CD14-positive monocyte (primary cell): ENCODE measurements around the gene ZNF710. TPM values are rescaled to one million over a fixed set of nuclear protein-coding genes. Genes with fewer than 3 reads are reported as not detected.
A peak's percentile ranks its signal among the peaks of the same experiment; 100 is the strongest.

Experiments
- DNase-seq, 3 donors: peaks; one replicate each; pipeline ENCODE4 v3.0.0-alpha.2; 2011 to 2022
- H2AFZ ChIP-seq: 2 replicates; pipeline ENCODE4 v1.6.0; 2012; ENCODE audit warnings: mild to moderate bottlenecking, low read depth, low read length, inconsistent platforms; ENCODE audit not compliant: insufficient read depth, poor library complexity, severe bottlenecking
- H3K27ac ChIP-seq, 2 donors: 1 replicate in 1 of 2; 2 replicates in 1 of 2; pipeline ENCODE4 v1.5.1; 2012 to 2013; ENCODE audit warnings: low read length in 2 of 2, control low read depth in 1 of 2, inconsistent platforms in 1 of 2, low read depth in 1 of 2, mild to moderate bottlenecking in 1 of 2
- H3K27me3 ChIP-seq, 2 donors: one replicate each; pipeline versions ENCODE4 v1.6.0 to v1.6.1; 2011 to 2013; ENCODE audit warnings: low read length in 2 of 2; ENCODE audit not compliant: control insufficient read depth in 2 of 2, insufficient read depth in 2 of 2
- H3K36me3 ChIP-seq, 2 donors: replicated peaks in 1 of 2; 1 replicate in 1 of 2; 2 replicates in 1 of 2; pipeline versions ENCODE4 v1.5.1 to v1.6.1; 2012 to 2013; ENCODE audit warnings: low read length in 2 of 2, control low read depth in 1 of 2, inconsistent platforms in 1 of 2, mild to moderate bottlenecking in 1 of 2; ENCODE audit not compliant: insufficient read depth in 2 of 2, control insufficient read depth in 1 of 2
- H3K4me1 ChIP-seq, 2 donors: 1 replicate in 1 of 2; 2 replicates in 1 of 2; pipeline versions ENCODE4 v1.5.1 to v1.6.1; 2012 to 2013; ENCODE audit warnings: low read length in 2 of 2, control low read depth in 1 of 2, inconsistent platforms in 1 of 2, mild to moderate bottlenecking in 1 of 2, moderate library complexity in 1 of 2; ENCODE audit not compliant: insufficient read depth in 2 of 2, control insufficient read depth in 1 of 2
- H3K4me2 ChIP-seq: replicated peaks from 2 replicates; pipeline ENCODE3; 2012; ENCODE audit warnings: low read length, moderate library complexity, mild to moderate bottlenecking; ENCODE audit not compliant: poor library complexity, severe bottlenecking; ENCODE audit errors: extremely low read depth
- H3K4me3 ChIP-seq, 3 experiments: fragments of 200-600 bp in 1 of 3; sonication (generic) in 1 of 3; replicated peaks in 1 of 3; 1 replicate in 2 of 3; 2 replicates in 1 of 3; pipeline ENCODE4 v1.5.1; 2011 to 2013; ENCODE audit warnings: low read length in 3 of 3, mild to moderate bottlenecking in 3 of 3, control low read depth in 2 of 3, low read depth in 2 of 3, inconsistent platforms in 1 of 3, moderate library complexity in 1 of 3
- H3K79me2 ChIP-seq: 2 replicates; pipeline ENCODE4 v1.6.0; 2012; ENCODE audit warnings: mild to moderate bottlenecking, control low read depth, inconsistent platforms, low read length, moderate library complexity; ENCODE audit not compliant: insufficient read depth
- H3K9ac ChIP-seq: 2 replicates; pipeline ENCODE4 v1.6.0; 2017; ENCODE audit warnings: low read length, mild to moderate bottlenecking; ENCODE audit not compliant: insufficient read depth, poor library complexity, severe bottlenecking
- H3K9me3 ChIP-seq, 2 donors: replicated peaks in 1 of 2; 1 replicate in 1 of 2; 2 replicates in 1 of 2; pipeline versions ENCODE4 v1.5.1 to v1.6.1; 2012 to 2013; ENCODE audit warnings: low read length in 2 of 2, control low read depth in 1 of 2; ENCODE audit not compliant: control insufficient read depth in 1 of 2, insufficient read depth in 1 of 2
- H4K20me1 ChIP-seq: 2 replicates; pipeline ENCODE4 v1.6.0; 2012; ENCODE audit warnings: mild to moderate bottlenecking, low read length, control low read depth, moderate library complexity; ENCODE audit not compliant: insufficient read depth
- H3K27ac Mint-ChIP-seq, 7 donors: one replicate each; pipeline ENCODE4 v1.8.0; 2020; ENCODE audit warnings: mild to moderate bottlenecking in 7 of 7, mixed read lengths in 7 of 7, moderate library complexity in 6 of 7, inconsistent platforms in 2 of 7
- H3K27me3 Mint-ChIP-seq, 3 donors: one replicate each; pipeline ENCODE4 v1.8.0; 2021 to 2022; ENCODE audit warnings: low read depth in 3 of 3, mild to moderate bottlenecking in 3 of 3, mixed read lengths in 3 of 3, moderate library complexity in 3 of 3, inconsistent platforms in 1 of 3
- H3K36me3 Mint-ChIP-seq, 2 donors: one replicate each; pipeline ENCODE4 v1.8.0; 2020; ENCODE audit warnings: mixed read lengths in 2 of 2, inconsistent platforms in 1 of 2, mild to moderate bottlenecking in 1 of 2
- H3K4me1 Mint-ChIP-seq: one replicate; pipeline ENCODE4 v1.8.0; 2020; ENCODE audit warnings: mild to moderate bottlenecking, mixed read lengths
- H3K4me3 Mint-ChIP-seq, 2 donors: one replicate each; pipeline ENCODE4 v1.8.0; 2020; ENCODE audit warnings: mild to moderate bottlenecking in 2 of 2, mixed read lengths in 2 of 2, moderate library complexity in 1 of 2
- H3K9me3 Mint-ChIP-seq, 7 donors: one replicate each; pipeline ENCODE4 v1.8.0; 2020 to 2022; ENCODE audit warnings: mixed read lengths in 7 of 7, mild to moderate bottlenecking in 6 of 7, moderate library complexity in 6 of 7, inconsistent platforms in 2 of 7
- WGBS: methylation state at CpG from one replicate; pipeline ENCODE4 v1.1.5; 2013; ENCODE audit warnings: missing lambda C conversion rate; ENCODE audit not compliant: insufficient coverage; 5-methylcytosine and 5-hydroxymethylcytosine counted together
- intact Hi-C, 2 donors: fragments of 100-400 bp; cut with micrococcal nuclease; formaldehyde crosslinking; loops; one replicate each; pipeline versions ENCODE4 v1.15.0 to v1.15.1; 2023
- polyA plus RNA-seq, 3 donors: library from polyadenylated mRNA; depleted of rRNA in 1 of 3; unstranded in 2 of 3; stranded (reverse) in 1 of 3; fragments of 300-500 nt in 2 of 3; fragments of >200 nt in 1 of 3; fragmentation: Illumina TruSeq in 2 of 3; gene quantifications; 1 replicate in 2 of 3; 2 replicates in 1 of 3; pipeline ENCODE4 v1.2.3, GENCODE V29; 2012 to 2021
- TF ChIP-seq, protein P1 (sequence below): fragments of 200-600 bp; IDR thresholded peaks from one replicate; pipeline ENCODE4 v1.8.0; 2022; ENCODE audit warnings: antibody characterized with exemption, mild to moderate bottlenecking

ZNF710 gene
- polyA plus RNA-seq, 3 donors = 3.4 to 45.6 (median 4.8) TPM

DNA sequence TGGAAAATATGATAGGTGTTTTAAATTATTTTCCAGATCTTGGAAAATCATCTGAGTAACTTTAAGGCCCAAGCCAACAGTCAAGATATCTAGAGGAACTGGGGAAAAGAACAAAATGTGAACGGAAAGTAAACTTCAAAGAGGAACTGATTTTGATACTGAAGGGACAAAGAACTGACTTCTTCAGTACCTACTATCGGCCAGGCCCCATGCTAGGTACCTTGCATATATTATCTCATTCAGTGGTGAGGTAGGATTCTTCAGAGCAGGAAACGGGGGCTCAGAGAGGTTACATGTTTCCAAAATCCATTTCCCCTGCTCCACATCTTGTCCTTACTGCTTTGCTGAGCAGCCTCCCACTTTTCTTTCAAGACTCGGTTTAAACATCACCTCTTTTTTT, 9.8 kb upstream of the ZNF710 start:
- Histone ChIP-seq H3K79me2 (no peaks in the 10 kb centered on the region), H2AFZ (no peak overlapping the region), H3K9me3 (no peaks in the 10 kb centered on the region), H3K36me3 (no peaks in the 10 kb centered on the region), H3K4me3 (no peak overlapping the region), H3K4me2 (peak overlapping the region; percentile 11), H3K4me1 (peaks cover 30 to 33% of the 10 kb centered on the region in 2 donors), H3K9ac (no peak overlapping the region), H3K27me3 (no peaks in the 10 kb centered on the region), H3K27ac (no peak overlapping the region), H4K20me1 (no peaks in the 10 kb centered on the region)
- WGBS = no CpG with 5 or more reads among the region's 4 CpGs
- peak overlapping the region in 1 of 7 donors; percentile 42 for H3K27ac Mint-ChIP-seq
- no peaks in the 10 kb centered on the region for H3K9me3 Mint-ChIP-seq
- H3K4me1 Mint-ChIP-seq = peaks cover 26% of the 10 kb centered on the region
- TF ChIP-seq, protein P1, sequence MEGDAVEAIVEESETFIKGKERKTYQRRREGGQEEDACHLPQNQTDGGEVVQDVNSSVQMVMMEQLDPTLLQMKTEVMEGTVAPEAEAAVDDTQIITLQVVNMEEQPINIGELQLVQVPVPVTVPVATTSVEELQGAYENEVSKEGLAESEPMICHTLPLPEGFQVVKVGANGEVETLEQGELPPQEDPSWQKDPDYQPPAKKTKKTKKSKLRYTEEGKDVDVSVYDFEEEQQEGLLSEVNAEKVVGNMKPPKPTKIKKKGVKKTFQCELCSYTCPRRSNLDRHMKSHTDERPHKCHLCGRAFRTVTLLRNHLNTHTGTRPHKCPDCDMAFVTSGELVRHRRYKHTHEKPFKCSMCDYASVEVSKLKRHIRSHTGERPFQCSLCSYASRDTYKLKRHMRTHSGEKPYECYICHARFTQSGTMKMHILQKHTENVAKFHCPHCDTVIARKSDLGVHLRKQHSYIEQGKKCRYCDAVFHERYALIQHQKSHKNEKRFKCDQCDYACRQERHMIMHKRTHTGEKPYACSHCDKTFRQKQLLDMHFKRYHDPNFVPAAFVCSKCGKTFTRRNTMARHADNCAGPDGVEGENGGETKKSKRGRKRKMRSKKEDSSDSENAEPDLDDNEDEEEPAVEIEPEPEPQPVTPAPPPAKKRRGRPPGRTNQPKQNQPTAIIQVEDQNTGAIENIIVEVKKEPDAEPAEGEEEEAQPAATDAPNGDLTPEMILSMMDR = no peak
- no peak for DNase-seq
- H3K4me3 Mint-ChIP-seq = no peak overlapping the region
- no peaks in the 10 kb centered on the region for H3K36me3 Mint-ChIP-seq
- H3K27me3 Mint-ChIP-seq = peaks cover 0 to 2% (median 0%) of the 10 kb centered on the region in 3 donors
- intact Hi-C loops = no loop called here

DNA sequence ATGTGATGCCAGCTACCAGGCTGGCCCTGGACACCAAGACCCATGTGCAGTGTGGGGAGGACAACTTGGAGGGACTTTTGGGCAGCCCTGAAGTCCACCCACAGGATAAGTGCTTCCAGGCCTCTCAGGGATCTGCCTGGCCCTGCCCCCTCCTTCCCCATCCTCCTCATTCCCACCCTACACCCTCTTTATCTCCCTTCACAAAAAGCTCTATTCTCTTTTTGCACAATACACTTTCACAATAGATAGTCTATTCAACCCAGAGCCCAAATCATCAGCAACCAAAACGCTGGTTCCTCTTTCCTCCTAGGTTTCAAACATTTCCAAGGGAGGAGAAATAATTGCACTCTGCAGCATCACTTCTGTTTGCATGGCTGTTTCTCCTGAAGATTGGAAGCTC, 7.8 kb upstream of the ZNF710 start:
- intact Hi-C loops = no loop called here
- no peaks in the 10 kb centered on the region for H3K36me3 Mint-ChIP-seq
- Histone ChIP-seq H3K4me2 (peak overlapping the region; percentile 37), H3K4me1 (peaks cover 34 to 37% of the 10 kb centered on the region in 2 donors), H4K20me1 (no peaks in the 10 kb centered on the region), H3K9ac (no peak overlapping the region), H3K79me2 (no peaks in the 10 kb centered on the region), H3K9me3 (no peaks in the 10 kb centered on the region), H2AFZ (no peak overlapping the region), H3K27ac (peak overlapping the region; percentile 49 to 57), H3K4me3 (peak overlapping the region in 1 of 3 experiments; percentile 25), H3K27me3 (no peaks in the 10 kb centered on the region), H3K36me3 (no peaks in the 10 kb centered on the region)
- DNase-seq = peak in 2 of 3 donors; percentile 58 to 70
- H3K9me3 Mint-ChIP-seq = no peaks in the 10 kb centered on the region
- H3K27ac Mint-ChIP-seq = peak overlapping the region in 6 of 7 donors; percentile 63 to 87 (median 84)
- 0% methylated on average over 1 of the region's 1 CpG for WGBS
- H3K4me1 Mint-ChIP-seq = peaks cover 34% of the 10 kb centered on the region
- H3K27me3 Mint-ChIP-seq = peaks cover 0 to 2% (median 2%) of the 10 kb centered on the region in 3 donors
- TF ChIP-seq, protein P1 = no peak
- H3K4me3 Mint-ChIP-seq = no peak overlapping the region
